SU-DHL-6 (cell line): Measurements from ENCODE around the gene P4HB.

Experiments used
- EZH2phosphoT487 ChIP-seq: fragments of 200-600 bp; sonication (generic), shearing (Covaris generic); conservative IDR thresholded peaks from 2 replicates; pipeline ENCODE4 v1.6.1; 2018; ENCODE audit warnings: mild to moderate bottlenecking, antibody characterized with exemption, low read length, moderate library complexity, mixed read lengths
- TF ChIP-seq, protein P1 (sequence below): fragments of 200-600 bp; sonication (generic); IDR thresholded peaks from one replicate; pipeline ENCODE4 v1.5.1; 2017; ENCODE audit warnings: antibody characterized with exemption, mild to moderate bottlenecking, low read length, moderate library complexity; ENCODE audit not compliant: insufficient read depth, poor library complexity, severe bottlenecking

DNA sequence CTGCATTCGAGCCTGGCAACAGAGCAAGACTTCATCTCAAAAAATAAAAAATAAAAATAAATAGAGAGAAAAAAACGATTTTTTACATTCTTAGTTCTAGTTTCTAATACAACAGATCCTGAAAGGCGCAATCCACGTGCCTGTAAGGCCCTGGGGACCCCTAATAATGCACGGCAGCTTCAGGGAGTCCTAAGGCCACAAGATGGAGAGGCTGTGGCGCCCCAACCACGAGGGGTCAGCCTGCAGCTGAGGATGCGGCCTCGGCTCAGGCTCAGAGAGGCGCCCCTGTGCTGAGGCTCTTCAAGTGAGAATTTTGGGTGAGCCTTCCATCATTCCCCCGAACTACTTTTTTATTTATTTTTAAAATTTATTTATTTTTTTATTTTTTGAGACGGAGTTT lies 10.9 kb downstream of the P4HB start:
- TF ChIP-seq, protein P1, sequence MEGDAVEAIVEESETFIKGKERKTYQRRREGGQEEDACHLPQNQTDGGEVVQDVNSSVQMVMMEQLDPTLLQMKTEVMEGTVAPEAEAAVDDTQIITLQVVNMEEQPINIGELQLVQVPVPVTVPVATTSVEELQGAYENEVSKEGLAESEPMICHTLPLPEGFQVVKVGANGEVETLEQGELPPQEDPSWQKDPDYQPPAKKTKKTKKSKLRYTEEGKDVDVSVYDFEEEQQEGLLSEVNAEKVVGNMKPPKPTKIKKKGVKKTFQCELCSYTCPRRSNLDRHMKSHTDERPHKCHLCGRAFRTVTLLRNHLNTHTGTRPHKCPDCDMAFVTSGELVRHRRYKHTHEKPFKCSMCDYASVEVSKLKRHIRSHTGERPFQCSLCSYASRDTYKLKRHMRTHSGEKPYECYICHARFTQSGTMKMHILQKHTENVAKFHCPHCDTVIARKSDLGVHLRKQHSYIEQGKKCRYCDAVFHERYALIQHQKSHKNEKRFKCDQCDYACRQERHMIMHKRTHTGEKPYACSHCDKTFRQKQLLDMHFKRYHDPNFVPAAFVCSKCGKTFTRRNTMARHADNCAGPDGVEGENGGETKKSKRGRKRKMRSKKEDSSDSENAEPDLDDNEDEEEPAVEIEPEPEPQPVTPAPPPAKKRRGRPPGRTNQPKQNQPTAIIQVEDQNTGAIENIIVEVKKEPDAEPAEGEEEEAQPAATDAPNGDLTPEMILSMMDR: no peak
- no peak for TF ChIP-seq EZH2phosphoT487
